GM21737 (cell line): ENCODE data around the gene CXorf51B.
"Not testable (repeated sequence)": the region's sequence is repeated elsewhere in the genome, so short reads cannot be mapped to it uniquely, and the experiment has no call there.

Experiments
- ATAC-seq: cut with Tn5 transposase; IDR thresholded peaks from one replicate; pipeline ENCODE4 v1.9.1; 2021; ENCODE audit warnings: mild to moderate bottlenecking, moderate library complexity; ENCODE audit not compliant: unreplicated experiment

CXorf51B gene

GRCh38 chrX:146809471-146809870, at the start of gene CXorf51B:
Gene CXorf51B (plus strand): TSS chrX:146809771. CDS start chrX:146809792, 21 bp downstream.
- ATAC-seq = not testable (repeated sequence)

DNA sequence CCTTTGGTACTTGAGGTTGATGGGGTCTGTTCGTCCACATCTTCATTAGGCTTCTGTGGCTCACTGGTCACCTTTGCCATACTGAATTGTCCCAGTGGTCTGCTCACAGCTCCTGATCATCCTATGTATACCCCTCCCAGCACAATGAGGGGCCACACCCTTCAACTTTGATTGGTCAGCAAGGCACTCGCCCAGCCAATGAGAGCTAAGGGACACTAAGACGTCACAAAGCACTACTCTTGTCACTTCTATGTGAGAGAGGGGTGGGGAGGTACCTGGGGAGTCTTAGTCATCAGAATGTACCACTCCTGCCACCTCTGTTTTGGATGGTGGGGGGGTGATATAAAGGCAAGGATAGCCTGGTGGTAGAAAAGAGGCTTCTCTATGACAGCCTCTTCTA, 5.1 kb downstream of the CXorf51B start, which contains the start of gene CXorf51A:
TSS of gene CXorf51A (minus strand) at position 101 of the 400 bp plus-strand sequence. CDS start at position 80, 21 bp downstream.
- not testable (repeated sequence) for ATAC-seq

- ATAC-seq = no peak
Observed at GRCh38 chrX:146831994-146832393, 22.4 kb downstream of the CXorf51B start.

DNA sequence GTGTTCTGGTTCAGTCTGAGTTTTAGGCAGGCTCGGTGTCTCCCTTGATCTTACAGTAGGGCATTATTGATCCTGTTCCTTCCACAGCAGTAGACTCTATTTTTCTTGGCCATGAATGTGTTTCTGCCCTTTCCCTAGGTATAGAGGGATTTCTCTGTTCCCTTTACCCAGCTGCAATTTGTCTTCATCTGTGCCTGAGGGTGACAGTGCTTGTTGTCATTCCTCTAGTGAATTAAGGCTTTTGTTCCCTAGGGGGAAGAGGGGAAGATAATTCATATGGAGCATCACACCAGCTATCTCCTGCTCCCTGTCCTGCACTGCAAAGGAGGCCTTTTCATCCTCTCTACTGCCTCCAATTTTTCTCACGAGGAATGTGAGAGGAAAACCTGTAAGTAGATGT, 44.7 kb downstream of the CXorf51B start:
- no peak for ATAC-seq
